ENCODE data around the gene FAM118B. TPM values are rescaled to one million over a fixed set of nuclear protein-coding genes. Genes with fewer than 3 reads are reported as not detected.

FAM118B gene
- total RNA-seq, 2 experiments from 2014 or later: 1.0 to 1.8 TPM

- H3K27ac ChIP-seq (ENCODE audit: low read depth in 1 of 2, low read length in 2 of 2): no peak overlapping the region
- H3K4me3 ChIP-seq (ENCODE audit: low read length): no peak overlapping the region
- Mint-ChIP-seq H3K36me3 (ENCODE audit: low read depth) (no peaks in the 10 kb centered on the region), H3K4me1 (ENCODE audit: low read depth) (peaks cover 5% of the 10 kb centered on the region), H3K4me3 (no peak overlapping the region), H3K27ac (no peak overlapping the region), H3K27me3 (no peaks in the 10 kb centered on the region), H3K9me3 (peaks cover 2% of the 10 kb centered on the region)
- H3K9me3 ChIP-seq (ENCODE audit: control insufficient read depth in 1 of 2, insufficient read depth in 1 of 2, low read length in 2 of 2): peaks cover 0 to 6% of the 10 kb centered on the region in 2 experiments
- intact Hi-C loops (cut with DNase I, micrococcal nuclease): no loop called here
- DNase-seq (no peak), ATAC-seq (ENCODE audit: poor library complexity) (no peak)
- H3K36me3 ChIP-seq (ENCODE audit: insufficient read depth, low read length): no peaks in the 10 kb centered on the region
- CTCF ChIA-PET: no interaction called here
- POLR2A ChIA-PET: no interaction called here
- TF ChIP-seq CTCF (IDR thresholded peaks at IDR 0.05): no peak
- peaks cover 2% of the 10 kb centered on the region for H3K4me1 ChIP-seq (ENCODE audit: insufficient read depth, low read length)
- H3K27me3 ChIP-seq (ENCODE audit: control insufficient read depth in 1 of 2, insufficient read depth in 2 of 2, low read length in 2 of 2): no peaks in the 10 kb centered on the region
Observed at GRCh38 chr11:126181939-126182730, 29.4 kb upstream of the FAM118B start.

GRCh38 chr11:126182787-126183445 is 28.7 kb upstream of the FAM118B start:
- H3K27ac ChIP-seq (ENCODE audit: low read depth in 1 of 2, low read length in 2 of 2): no peak overlapping the region
- ChIA-PET CTCF (interaction anchor here (0.9 kb wide), 1 partner anchor 20 kb away, joined by 3 read pairs; no protein-coding TSS in a partner anchor), POLR2A (no interaction called here)
- no peak for ATAC-seq (ENCODE audit: poor library complexity)
- no peak overlapping the region for H3K4me3 Mint-ChIP-seq
- H3K36me3 Mint-ChIP-seq (ENCODE audit: low read depth): no peaks in the 10 kb centered on the region
- TF ChIP-seq CTCF (IDR thresholded peaks at IDR 0.05): no peak
- intact Hi-C loops (cut with DNase I, micrococcal nuclease): no loop called here
- H3K27me3 Mint-ChIP-seq: no peaks in the 10 kb centered on the region
- H3K9me3 ChIP-seq (ENCODE audit: control insufficient read depth in 1 of 2, insufficient read depth in 1 of 2, low read length in 2 of 2): peaks cover 0 to 6% of the 10 kb centered on the region in 2 experiments
- no peak for DNase-seq
- no peak overlapping the region for H3K27ac Mint-ChIP-seq
- no peaks in the 10 kb centered on the region for H3K27me3 ChIP-seq (ENCODE audit: control insufficient read depth in 1 of 2, insufficient read depth in 2 of 2, low read length in 2 of 2)
- no peaks in the 10 kb centered on the region for H3K36me3 ChIP-seq (ENCODE audit: insufficient read depth, low read length)
- H3K4me1 Mint-ChIP-seq (ENCODE audit: low read depth): peaks cover 5% of the 10 kb centered on the region
- H3K9me3 Mint-ChIP-seq: peaks cover 2% of the 10 kb centered on the region
- peaks cover 2% of the 10 kb centered on the region for H3K4me1 ChIP-seq (ENCODE audit: insufficient read depth, low read length)
- H3K4me3 ChIP-seq (ENCODE audit: low read length): no peak overlapping the region

- no peak for TF ChIP-seq CTCF (IDR thresholded peaks at IDR 0.05)
- Mint-ChIP-seq H3K4me1 (ENCODE audit: low read depth) (peaks cover 5% of the 10 kb centered on the region), H3K9me3 (no peaks in the 10 kb centered on the region), H3K27ac (no peak overlapping the region), H3K27me3 (no peaks in the 10 kb centered on the region), H3K36me3 (ENCODE audit: low read depth) (no peaks in the 10 kb centered on the region), H3K4me3 (no peak overlapping the region)
- Histone ChIP-seq H3K36me3 (ENCODE audit: insufficient read depth, low read length) (peaks cover 8% of the 10 kb centered on the region), H3K4me1 (ENCODE audit: insufficient read depth, low read length) (peaks cover 2% of the 10 kb centered on the region), H3K27me3 (ENCODE audit: control insufficient read depth in 1 of 2, insufficient read depth in 2 of 2, low read length in 2 of 2) (no peaks in the 10 kb centered on the region), H3K9me3 (ENCODE audit: control insufficient read depth in 1 of 2, insufficient read depth in 1 of 2, low read length in 2 of 2) (peaks cover 0 to 2% of the 10 kb centered on the region in 2 experiments), H3K4me3 (ENCODE audit: low read length) (no peak overlapping the region), H3K27ac (ENCODE audit: low read depth in 1 of 2, low read length in 2 of 2) (no peak overlapping the region)
- ATAC-seq (ENCODE audit: poor library complexity) (no peak), DNase-seq (no peak)
- POLR2A ChIA-PET: no interaction called here
- intact Hi-C loops (cut with DNase I, micrococcal nuclease): no loop called here
- CTCF ChIA-PET: no interaction called here
Observed at GRCh38 chr11:126185259-126186024, 26.1 kb upstream of the FAM118B start.

Measured in CD4-positive, alpha-beta T cell (primary cell).